ENCODE results near the gene PKN1.

DNA sequence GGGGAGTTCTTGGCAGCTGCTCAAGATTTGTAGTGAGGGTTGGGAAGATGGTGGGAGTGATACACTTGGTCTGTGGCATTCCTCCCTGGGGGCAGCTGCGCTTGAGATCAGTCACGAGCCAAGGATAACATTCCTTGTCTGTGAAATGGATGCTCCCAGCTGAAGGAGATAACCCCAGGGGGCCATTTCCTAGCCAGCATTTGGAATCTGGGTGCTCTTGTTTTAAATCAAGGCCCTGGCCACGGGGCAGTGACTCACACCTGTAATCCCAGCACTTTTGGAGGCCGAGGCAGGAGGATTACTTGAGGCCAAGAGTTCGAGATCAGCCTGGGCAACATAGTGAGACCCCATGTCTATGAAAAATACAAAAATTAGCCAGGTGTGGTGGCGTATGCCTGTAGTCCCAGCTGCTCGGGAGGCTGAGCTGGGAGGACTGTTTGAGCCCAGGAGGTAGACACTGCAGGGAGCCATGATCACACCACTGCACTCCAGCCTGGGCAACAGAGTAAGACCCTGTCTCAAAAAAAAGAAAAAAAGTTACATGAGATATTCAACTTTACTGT lies 4.6 kb downstream of the PKN1 start:
- no peak for TF ChIP-seq EZH2 (IDR thresholded peaks at IDR 0.05; ENCODE audit: borderline replicate concordance, low read depth, low read length, severe bottlenecking)
- TF ChIP-seq, protein P1, sequence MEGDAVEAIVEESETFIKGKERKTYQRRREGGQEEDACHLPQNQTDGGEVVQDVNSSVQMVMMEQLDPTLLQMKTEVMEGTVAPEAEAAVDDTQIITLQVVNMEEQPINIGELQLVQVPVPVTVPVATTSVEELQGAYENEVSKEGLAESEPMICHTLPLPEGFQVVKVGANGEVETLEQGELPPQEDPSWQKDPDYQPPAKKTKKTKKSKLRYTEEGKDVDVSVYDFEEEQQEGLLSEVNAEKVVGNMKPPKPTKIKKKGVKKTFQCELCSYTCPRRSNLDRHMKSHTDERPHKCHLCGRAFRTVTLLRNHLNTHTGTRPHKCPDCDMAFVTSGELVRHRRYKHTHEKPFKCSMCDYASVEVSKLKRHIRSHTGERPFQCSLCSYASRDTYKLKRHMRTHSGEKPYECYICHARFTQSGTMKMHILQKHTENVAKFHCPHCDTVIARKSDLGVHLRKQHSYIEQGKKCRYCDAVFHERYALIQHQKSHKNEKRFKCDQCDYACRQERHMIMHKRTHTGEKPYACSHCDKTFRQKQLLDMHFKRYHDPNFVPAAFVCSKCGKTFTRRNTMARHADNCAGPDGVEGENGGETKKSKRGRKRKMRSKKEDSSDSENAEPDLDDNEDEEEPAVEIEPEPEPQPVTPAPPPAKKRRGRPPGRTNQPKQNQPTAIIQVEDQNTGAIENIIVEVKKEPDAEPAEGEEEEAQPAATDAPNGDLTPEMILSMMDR (IDR thresholded peaks at IDR 0.05; ENCODE audit: borderline replicate concordance, extremely low read depth, low read length, poor library complexity, severe bottlenecking), result no peak
